HCT116 (cell line): ENCODE measurements around the gene CYTIP.

Experiments
- CEBPB ChIP-seq: IDR thresholded peaks from 2 replicates; pipeline ENCODE4 v1.6.1; 2012; ENCODE audit warnings: low read depth
- CTCF ChIP-seq, 3 experiments: fragments of 200-600 bp in 1 of 3; sonication (generic) in 1 of 3; IDR thresholded peaks in 2 of 3; conservative IDR thresholded peaks in 1 of 3; 2 replicates each; pipeline ENCODE4 v1.5.1; 2012 to 2017; ENCODE audit warnings: low read depth in 2 of 3, low read length in 2 of 3, antibody characterized with exemption in 1 of 3, borderline replicate concordance in 1 of 3, control low read depth in 1 of 3, mild to moderate bottlenecking in 1 of 3, mixed read lengths in 1 of 3, mixed run types in 1 of 3, moderate library complexity in 1 of 3; ENCODE audit not compliant: insufficient read depth in 1 of 3
- ELF1 ChIP-seq: IDR thresholded peaks from 2 replicates; pipeline ENCODE4 v1.6.1; 2012; ENCODE audit warnings: low read depth, borderline replicate concordance
- EZH2 ChIP-seq: fragments of 200-600 bp; sonication (generic); IDR thresholded peaks from 2 replicates; pipeline ENCODE4 v1.6.1; 2017; ENCODE audit warnings: antibody characterized with exemption, mixed run types
- EZH2phosphoT487 ChIP-seq: fragments of 200-600 bp; IDR thresholded peaks from 2 replicates; pipeline ENCODE4 v1.6.1; 2018; ENCODE audit warnings: antibody characterized with exemption, borderline replicate concordance
- MAX ChIP-seq: IDR thresholded peaks from 2 replicates; pipeline ENCODE4 v1.6.1; 2012
- POLR2A ChIP-seq: IDR thresholded peaks from 2 replicates; pipeline ENCODE4 v1.7.0; 2011; ENCODE audit warnings: borderline replicate concordance; ENCODE audit not compliant: insufficient read depth, insufficient read length; ENCODE audit errors: extremely low read depth
- POLR2AphosphoS5 ChIP-seq: IDR thresholded peaks from 2 replicates; pipeline ENCODE4 v1.6.1; 2011; ENCODE audit warnings: mild to moderate bottlenecking, low read depth, low read length, moderate library complexity
- RAD21 ChIP-seq: IDR thresholded peaks from 2 replicates; pipeline ENCODE4 v1.6.1; 2012; ENCODE audit warnings: low read depth, mild to moderate bottlenecking
- SIN3A ChIP-seq: IDR thresholded peaks from 2 replicates; pipeline ENCODE4 v1.6.1; 2012; ENCODE audit warnings: low read depth
- SP1 ChIP-seq: IDR thresholded peaks from 2 replicates; pipeline ENCODE4 v1.6.1; 2012; ENCODE audit warnings: low read depth
- SRF ChIP-seq: IDR thresholded peaks from 2 replicates; pipeline ENCODE4 v1.6.1; 2012; ENCODE audit warnings: low read depth
- TCF7L2 ChIP-seq: IDR thresholded peaks from 2 replicates; pipeline ENCODE4 v1.7.0; 2011; ENCODE audit warnings: borderline replicate concordance, inconsistent platforms; ENCODE audit not compliant: insufficient read depth, insufficient read length; ENCODE audit errors: extremely low read depth
- ZBTB33 ChIP-seq: IDR thresholded peaks from 2 replicates; pipeline ENCODE4 v1.6.1; 2011; ENCODE audit warnings: mild to moderate bottlenecking, low read length, moderate library complexity; ENCODE audit not compliant: insufficient replicate concordance; ENCODE audit errors: extremely low read depth

- TF ChIP-seq POLR2A (no peak), ELF1 (no peak), CTCF (IDR thresholded peaks at IDR 0.05 in 2 of 3, conservative IDR thresholded peaks at IDR 0.05 in 1 of 3; ENCODE audit: borderline replicate concordance in 1 of 3, insufficient read depth in 1 of 3, low read depth in 2 of 3, low read length in 2 of 3) (no peak), CEBPB (no peak), EZH2 (no peak), SRF (no peak), POLR2AphosphoS5 (no peak), MAX (no peak), SP1 (no peak), RAD21 (no peak), TCF7L2 (no peak), EZH2phosphoT487 (no peak), SIN3A (no peak), ZBTB33 (no peak)
Measured at GRCh38 chr2:157463002-157463401, 19.1 kb upstream of the CYTIP start.
